Chondrocyte (in vitro differentiated cells): ENCODE measurements around the gene CACHD1. TPM values are rescaled to one million over a fixed set of nuclear protein-coding genes. Genes with fewer than 3 reads are reported as not detected.
"Not testable (repeated sequence)": the region's sequence is repeated elsewhere in the genome, so short reads cannot be mapped to it uniquely, and the experiment has no call there.

ENCODE experiments used
- DNase-seq: peaks from one replicate; pipeline ENCODE4 v3.0.0; 2021; ENCODE audit warnings: mixed read lengths, low spot score
- H3K27ac Mint-ChIP-seq: one replicate; pipeline ENCODE4 v1.8.0; 2021; ENCODE audit warnings: mild to moderate bottlenecking, moderate library complexity, mixed read lengths; ENCODE audit not compliant: unreplicated experiment
- H3K27me3 Mint-ChIP-seq: 2 replicates; pipeline ENCODE4 v1.8.0; 2021; ENCODE audit warnings: low read depth, mixed read lengths
- H3K36me3 Mint-ChIP-seq: 2 replicates; pipeline ENCODE4 v1.8.0; 2021; ENCODE audit warnings: low read depth, mixed read lengths
- H3K4me1 Mint-ChIP-seq: 2 replicates; pipeline ENCODE4 v1.8.0; 2021; ENCODE audit warnings: low read depth, mild to moderate bottlenecking, mixed read lengths
- H3K4me3 Mint-ChIP-seq: one replicate; pipeline ENCODE4 v1.8.0; 2021; ENCODE audit warnings: mild to moderate bottlenecking, moderate library complexity, mixed read lengths; ENCODE audit not compliant: unreplicated experiment
- H3K9me3 Mint-ChIP-seq: 2 replicates; pipeline ENCODE4 v1.8.0; 2021; ENCODE audit warnings: low read depth, mixed read lengths
- microRNA-seq: library from miRNA; unstranded; fragments of <30 nt; microRNA quantifications from one replicate; pipeline ENCODE4 v1.2.0, GENCODE V29; 2020; ENCODE audit warnings: borderline number of aligned reads
- total RNA-seq: library from RNA; stranded (reverse); gene quantifications from 3 replicates; pipeline ENCODE4 v1.2.1, GENCODE V29; 2021
- TF ChIP-seq, protein P1 (sequence below): fragments of 200-600 bp; sonication (generic); IDR thresholded peaks from 2 replicates; pipeline ENCODE4 v1.5.0; 2021; ENCODE audit warnings: antibody characterized with exemption, mild to moderate bottlenecking, moderate library complexity

CACHD1 gene
- total RNA-seq, 1 donor from 2014 or later = 10.5 TPM

DNA sequence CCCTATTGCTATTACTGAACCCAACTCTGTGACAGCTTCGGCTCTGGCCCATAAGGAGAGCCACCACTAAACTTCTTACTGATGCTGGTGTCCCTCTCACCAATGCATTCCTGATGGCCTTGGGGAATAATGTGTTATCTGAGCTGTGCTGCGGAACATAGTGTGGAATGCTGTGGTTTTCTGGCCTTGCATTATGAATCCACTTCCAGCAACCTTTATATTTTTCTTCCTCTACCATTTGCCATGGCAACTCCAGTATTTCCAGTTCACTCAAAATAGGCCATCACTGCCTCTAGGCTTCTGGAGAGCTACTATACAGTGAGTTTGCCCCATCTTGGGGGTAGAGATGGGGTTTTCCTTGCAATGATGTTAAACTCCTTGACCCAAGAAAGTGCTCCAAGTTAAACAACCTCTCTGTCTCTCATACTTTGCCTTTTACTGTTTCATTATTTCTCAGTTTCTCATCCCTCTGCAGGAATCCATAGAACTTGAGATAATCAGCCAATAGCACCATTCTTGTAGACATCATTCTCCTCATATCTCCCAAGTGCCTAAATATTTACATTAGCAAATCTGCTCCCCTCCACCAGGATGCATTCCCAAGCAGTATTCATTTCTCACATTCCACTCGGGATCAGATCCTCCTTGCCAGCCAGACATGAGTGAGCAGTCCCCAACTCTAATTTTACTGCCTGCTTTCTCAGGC lies 263.8 kb downstream of the CACHD1 start:
- Mint-ChIP-seq H3K27ac (peak overlapping the region; percentile 88), H3K4me1 (peaks cover 41% of the 10 kb centered on the region), H3K36me3 (peaks cover 1% of the 10 kb centered on the region), H3K27me3 (no peaks in the 10 kb centered on the region), H3K9me3 (peaks cover 2% of the 10 kb centered on the region), H3K4me3 (peak overlapping the region; percentile 2)
- DNase-seq = no peak
- TF ChIP-seq, protein P1, sequence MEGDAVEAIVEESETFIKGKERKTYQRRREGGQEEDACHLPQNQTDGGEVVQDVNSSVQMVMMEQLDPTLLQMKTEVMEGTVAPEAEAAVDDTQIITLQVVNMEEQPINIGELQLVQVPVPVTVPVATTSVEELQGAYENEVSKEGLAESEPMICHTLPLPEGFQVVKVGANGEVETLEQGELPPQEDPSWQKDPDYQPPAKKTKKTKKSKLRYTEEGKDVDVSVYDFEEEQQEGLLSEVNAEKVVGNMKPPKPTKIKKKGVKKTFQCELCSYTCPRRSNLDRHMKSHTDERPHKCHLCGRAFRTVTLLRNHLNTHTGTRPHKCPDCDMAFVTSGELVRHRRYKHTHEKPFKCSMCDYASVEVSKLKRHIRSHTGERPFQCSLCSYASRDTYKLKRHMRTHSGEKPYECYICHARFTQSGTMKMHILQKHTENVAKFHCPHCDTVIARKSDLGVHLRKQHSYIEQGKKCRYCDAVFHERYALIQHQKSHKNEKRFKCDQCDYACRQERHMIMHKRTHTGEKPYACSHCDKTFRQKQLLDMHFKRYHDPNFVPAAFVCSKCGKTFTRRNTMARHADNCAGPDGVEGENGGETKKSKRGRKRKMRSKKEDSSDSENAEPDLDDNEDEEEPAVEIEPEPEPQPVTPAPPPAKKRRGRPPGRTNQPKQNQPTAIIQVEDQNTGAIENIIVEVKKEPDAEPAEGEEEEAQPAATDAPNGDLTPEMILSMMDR = peak; percentile 21

GRCh38 chr1:64734287-64734652 lies 264.3 kb downstream of the CACHD1 start:
- DNase-seq = no peak
- H3K36me3 Mint-ChIP-seq = peaks cover 1% of the 10 kb centered on the region
- TF ChIP-seq, protein P1 = no peak
- H3K4me3 Mint-ChIP-seq = peak overlapping the region; percentile 2
- no peaks in the 10 kb centered on the region for H3K27me3 Mint-ChIP-seq
- H3K9me3 Mint-ChIP-seq = no peaks in the 10 kb centered on the region
- peaks cover 41% of the 10 kb centered on the region for H3K4me1 Mint-ChIP-seq
- peak overlapping the region; percentile 88 for H3K27ac Mint-ChIP-seq

- H3K9me3 Mint-ChIP-seq, H3K4me3 Mint-ChIP-seq, H3K27me3 Mint-ChIP-seq, H3K36me3 Mint-ChIP-seq, DNase-seq, H3K27ac Mint-ChIP-seq: not testable (repeated sequence)
- H3K4me1 Mint-ChIP-seq = peaks cover 19% of the 10 kb centered on the region
These were observed 270.8 kb downstream of the CACHD1 start for GRCh38 chr1:64740687-64741086.

Small RNA genes within 50 kb of the gene (microRNA-seq; reads per million reads assigned to microRNA genes)
- gene MIR4794 = not detected
